ENCODE results near the gene ZMYND19. TPM values are rescaled to one million over a fixed set of nuclear protein-coding genes. Genes with fewer than 3 reads are reported as not detected.

ZMYND19 gene
- total RNA-seq, 1 experiment from 2014 or later: 51.9 TPM

DNA sequence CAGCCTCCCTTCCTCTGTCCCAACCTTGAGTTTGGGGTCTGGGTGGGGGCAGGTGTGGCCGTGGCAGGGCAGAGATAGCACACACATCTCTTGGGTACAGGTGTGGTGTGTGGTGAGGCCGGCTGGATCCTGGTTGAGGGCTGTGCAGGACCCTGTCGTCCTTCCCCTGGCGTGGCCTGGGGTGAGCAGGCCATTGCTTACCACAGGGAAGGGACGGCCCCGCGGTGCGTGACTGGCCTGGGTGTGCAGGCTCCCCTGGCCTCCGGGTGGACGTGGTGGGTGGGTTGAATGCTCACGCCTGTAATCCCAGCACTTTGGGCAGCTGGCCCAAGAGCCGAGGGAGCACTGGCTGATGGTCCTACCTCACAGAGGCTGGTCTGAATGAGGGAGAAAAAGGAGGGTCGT lies 16.4 kb upstream of the ZMYND19 start:
- Mint-ChIP-seq H3K9me3 (ENCODE audit: unreplicated experiment) (no peaks in the 10 kb centered on the region), H3K27me3 (ENCODE audit: insufficient read depth, unreplicated experiment) (no peaks in the 10 kb centered on the region), H3K36me3 (ENCODE audit: insufficient read depth, unreplicated experiment) (peaks cover 29% of the 10 kb centered on the region), H3K4me1 (ENCODE audit: insufficient read depth, unreplicated experiment) (peaks cover 29% of the 10 kb centered on the region), H3K4me3 (ENCODE audit: unreplicated experiment) (peak overlapping the region; percentile 87), H3K27ac (ENCODE audit: low read depth, unreplicated experiment) (peak overlapping the region; percentile 94)
- intact Hi-C loops (cut with micrococcal nuclease): no loop called here
- no peak for DNase-seq (ENCODE audit: unreplicated experiment)
- ChIA-PET CTCF (interaction anchor here (0.9 to 1.0 kb wide), 2 partner anchors 12 to 72 kb away, joined by 3 to 4 read pairs; partner anchors contain the start of gene EHMT1), POLR2A (interaction anchor here (1.2 to 2.9 kb wide), 4 partner anchors 13 to 56 kb away, joined by 4 to 21 read pairs (median 9); partner anchors contain the start of genes EHMT1, MRPL41, PNPLA7 and ZMYND19)
- no TSS peak for BruUV-seq (replicated peaks)
- TF ChIP-seq, protein P1, sequence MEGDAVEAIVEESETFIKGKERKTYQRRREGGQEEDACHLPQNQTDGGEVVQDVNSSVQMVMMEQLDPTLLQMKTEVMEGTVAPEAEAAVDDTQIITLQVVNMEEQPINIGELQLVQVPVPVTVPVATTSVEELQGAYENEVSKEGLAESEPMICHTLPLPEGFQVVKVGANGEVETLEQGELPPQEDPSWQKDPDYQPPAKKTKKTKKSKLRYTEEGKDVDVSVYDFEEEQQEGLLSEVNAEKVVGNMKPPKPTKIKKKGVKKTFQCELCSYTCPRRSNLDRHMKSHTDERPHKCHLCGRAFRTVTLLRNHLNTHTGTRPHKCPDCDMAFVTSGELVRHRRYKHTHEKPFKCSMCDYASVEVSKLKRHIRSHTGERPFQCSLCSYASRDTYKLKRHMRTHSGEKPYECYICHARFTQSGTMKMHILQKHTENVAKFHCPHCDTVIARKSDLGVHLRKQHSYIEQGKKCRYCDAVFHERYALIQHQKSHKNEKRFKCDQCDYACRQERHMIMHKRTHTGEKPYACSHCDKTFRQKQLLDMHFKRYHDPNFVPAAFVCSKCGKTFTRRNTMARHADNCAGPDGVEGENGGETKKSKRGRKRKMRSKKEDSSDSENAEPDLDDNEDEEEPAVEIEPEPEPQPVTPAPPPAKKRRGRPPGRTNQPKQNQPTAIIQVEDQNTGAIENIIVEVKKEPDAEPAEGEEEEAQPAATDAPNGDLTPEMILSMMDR (IDR thresholded peaks at IDR 0.05; ENCODE audit: unreplicated experiment): no peak

DNA sequence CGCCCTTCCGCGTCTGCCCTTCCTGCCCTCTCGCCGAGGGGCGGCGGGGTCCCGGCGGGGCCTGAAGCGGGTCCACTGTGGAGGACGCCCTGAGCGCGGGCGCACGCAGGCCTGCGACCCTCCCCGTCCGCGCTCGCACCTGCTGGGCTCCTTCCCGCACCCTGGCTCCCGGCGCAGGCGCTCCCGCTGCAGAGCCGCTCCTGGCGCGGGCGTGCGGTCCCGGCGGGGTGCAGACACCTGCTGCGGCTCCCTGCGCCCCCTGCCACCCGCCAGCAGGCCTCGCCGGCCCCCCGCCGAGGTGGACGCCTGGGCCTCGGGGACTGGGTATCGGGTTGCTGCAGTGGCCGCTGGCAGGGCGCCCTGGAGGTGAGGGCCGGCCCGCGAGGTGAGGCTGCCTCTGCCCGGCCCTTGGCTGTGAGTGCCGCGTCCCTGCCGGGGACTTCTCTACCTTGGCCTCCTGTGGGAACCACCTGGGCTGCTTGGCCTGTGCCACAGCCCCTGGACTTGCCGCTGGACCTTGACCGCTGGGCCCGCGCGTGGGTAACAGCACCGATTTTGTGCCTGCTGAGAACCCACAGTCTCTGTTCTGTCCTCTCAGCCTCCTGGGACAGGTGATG lies 15.8 kb upstream of the ZMYND19 start:
- Mint-ChIP-seq H3K4me1 (ENCODE audit: insufficient read depth, unreplicated experiment) (peaks cover 23% of the 10 kb centered on the region), H3K4me3 (ENCODE audit: unreplicated experiment) (peak overlapping the region; percentile 87), H3K36me3 (ENCODE audit: insufficient read depth, unreplicated experiment) (peaks cover 23% of the 10 kb centered on the region), H3K27ac (ENCODE audit: low read depth, unreplicated experiment) (peak overlapping the region; percentile 94), H3K9me3 (ENCODE audit: unreplicated experiment) (no peaks in the 10 kb centered on the region), H3K27me3 (ENCODE audit: insufficient read depth, unreplicated experiment) (no peaks in the 10 kb centered on the region)
- BruUV-seq (replicated peaks): no TSS peak
- DNase-seq (ENCODE audit: unreplicated experiment): no peak
- ChIA-PET CTCF (no interaction called here), POLR2A (interaction anchor here (1.1 to 2.9 kb wide), 3 partner anchors 13 to 28 kb away, joined by 3 to 21 read pairs (median 18); partner anchors contain the start of gene EHMT1)
- intact Hi-C loops (cut with micrococcal nuclease): no loop called here
- TF ChIP-seq, protein P1 (IDR thresholded peaks at IDR 0.05; ENCODE audit: unreplicated experiment): no peak

GRCh38 chr9:137605121-137606004 lies 15.1 kb upstream of the ZMYND19 start, which contains the start of gene ARRDC1:
Gene ARRDC1, plus strand, starts transcription at chr9:137605686. Its CDS starts 32 bp downstream, at chr9:137605718.
- intact Hi-C loops (cut with micrococcal nuclease): no loop called here
- Mint-ChIP-seq H3K4me1 (ENCODE audit: insufficient read depth, unreplicated experiment) (peaks cover 22% of the 10 kb centered on the region), H3K27me3 (ENCODE audit: insufficient read depth, unreplicated experiment) (no peaks in the 10 kb centered on the region), H3K9me3 (ENCODE audit: unreplicated experiment) (no peaks in the 10 kb centered on the region), H3K36me3 (ENCODE audit: insufficient read depth, unreplicated experiment) (peaks cover 17% of the 10 kb centered on the region), H3K4me3 (ENCODE audit: unreplicated experiment) (peak within 1 kb of the TSS; percentile 87), H3K27ac (ENCODE audit: low read depth, unreplicated experiment) (peak within 1 kb of the TSS; percentile 94)
- ChIA-PET CTCF (no interaction called here), POLR2A (interaction anchor here (0.9 to 1.4 kb wide), 6 partner anchors 14 to 53 kb away, joined by 3 to 18 read pairs (median 6); partner anchors contain the start of genes DPH7, EHMT1, MRPL41 and ZMYND19)
- BruUV-seq (replicated peaks): no TSS peak
- TF ChIP-seq, protein P1 (IDR thresholded peaks at IDR 0.05; ENCODE audit: unreplicated experiment): no peak
- DNase-seq (ENCODE audit: unreplicated experiment): peak; percentile 94
